Endothelial cell of umbilical vein (primary cell): ENCODE results near the gene PLXNA4. TPM values are rescaled to one million over a fixed set of nuclear protein-coding genes. Genes with fewer than 3 reads are reported as not detected.

Source experiments
- BruUV-seq: library from RNA; stranded (reverse); fragments of 400-500 nt; replicated peaks from 2 replicates; lab custom pipeline; 2021; lab: Mats Ljungman, UMichigan
- CTCF ChIA-PET: fragments of 300-600, 350-600 bp; sonication (Branson Sonifier 250); formaldehyde crosslinking; loops from one replicate; lab custom pipeline; 2021; ENCODE audit warnings: antibody characterized with exemption, inconsistent platforms; lab: Charles Lee
- POLR2A ChIA-PET: fragments of 300-600, 350-600 bp; sonication (Branson Sonifier 250); formaldehyde crosslinking; loops from one replicate; lab custom pipeline; 2021; ENCODE audit warnings: antibody characterized with exemption, inconsistent platforms; lab: Charles Lee
- DNase-seq: peaks from one replicate; pipeline ENCODE4 v3.0.0-alpha.2; 2011; ENCODE audit warnings: low read depth, low spot score
- FAIRE-seq: peaks from 2 replicates; lab custom pipeline; 2011; peaks lifted over from hg19 to GRCh38; lab: Jason Lieb, UNC
- H2AFZ ChIP-seq: 2 replicates; pipeline ENCODE4 v1.6.0; 2012; ENCODE audit warnings: low read depth, low read length, control low read depth, inconsistent platforms
- H3K27ac ChIP-seq: 2 replicates; pipeline ENCODE4 v1.5.1; 2011; ENCODE audit warnings: low read depth, mild to moderate bottlenecking, control low read depth, low read length, moderate library complexity; ENCODE audit not compliant: insufficient read depth
- H3K27me3 ChIP-seq, 2 experiments: 2 replicates each; pipeline versions ENCODE4 v1.6.0 to v1.6.1; 2011; ENCODE audit warnings: low read length in 2 of 2, mixed read lengths in 1 of 2; ENCODE audit not compliant: control insufficient read depth in 2 of 2, insufficient read depth in 2 of 2
- H3K36me3 ChIP-seq, 2 experiments: 2 replicates in 1 of 2; 3 replicates in 1 of 2; pipeline ENCODE4 v1.5.1; 2011; ENCODE audit warnings: low read length in 2 of 2, mild to moderate bottlenecking in 1 of 2, moderate library complexity in 1 of 2; ENCODE audit not compliant: control insufficient read depth in 2 of 2, insufficient read depth in 2 of 2; ENCODE audit errors: extremely low read depth in 1 of 2
- H3K4me1 ChIP-seq: 3 replicates; pipeline ENCODE4 v1.5.1; 2011; ENCODE audit warnings: mild to moderate bottlenecking, low read length; ENCODE audit not compliant: control insufficient read depth, insufficient read depth; ENCODE audit errors: extremely low read depth
- H3K4me2 ChIP-seq: 2 replicates; pipeline ENCODE4 v1.6.1; 2011; ENCODE audit warnings: low read length, control low read depth, mixed read lengths; ENCODE audit not compliant: insufficient read depth
- H3K4me3 ChIP-seq, 3 experiments: fragments of 200-600 bp in 1 of 3; sonication (generic), shearing (Covaris generic) in 1 of 3; replicated peaks in 1 of 3; 2 replicates each; pipeline ENCODE4 v1.5.1; 2011 to 2016; ENCODE audit warnings: control low read depth in 3 of 3, low read length in 3 of 3, mild to moderate bottlenecking in 2 of 3, inconsistent platforms in 1 of 3, low read depth in 1 of 3, moderate library complexity in 1 of 3; ENCODE audit not compliant: insufficient read depth in 1 of 3
- H3K79me2 ChIP-seq: 2 replicates; pipeline ENCODE4 v1.6.0; 2012; ENCODE audit warnings: low read length, inconsistent platforms; ENCODE audit not compliant: control insufficient read depth, insufficient read depth
- H3K9ac ChIP-seq: replicated peaks from 2 replicates; pipeline ENCODE3; 2011; ENCODE audit warnings: low read length, control low read depth; ENCODE audit not compliant: insufficient read depth; ENCODE audit errors: extremely low read depth
- H3K9me1 ChIP-seq: replicated peaks from 3 replicates; pipeline ENCODE4 v1.6.0; 2011; ENCODE audit warnings: mild to moderate bottlenecking, low read length; ENCODE audit not compliant: control insufficient read depth, insufficient read depth; ENCODE audit errors: extremely low read depth
- H3K9me3 ChIP-seq: replicated peaks from 2 replicates; pipeline ENCODE4 v1.5.1; 2012; ENCODE audit warnings: low read length, inconsistent platforms; ENCODE audit not compliant: control insufficient read depth, insufficient read depth
- H4K20me1 ChIP-seq: replicated peaks from 2 replicates; pipeline ENCODE3; 2011; ENCODE audit warnings: mild to moderate bottlenecking, low read length; ENCODE audit not compliant: control insufficient read depth, insufficient read depth; ENCODE audit errors: extremely low read depth
- POLR2A ChIP-seq: IDR thresholded peaks from 2 replicates; pipeline ENCODE4 v1.6.1; 2012; ENCODE audit warnings: low read depth, mild to moderate bottlenecking, control low read depth, low read length
- POLR2AphosphoS5 ChIP-seq: IDR thresholded peaks from 2 replicates; pipeline ENCODE4 v1.6.1; 2012; ENCODE audit warnings: low read depth, mild to moderate bottlenecking, control low read depth, low read length, moderate library complexity; ENCODE audit not compliant: insufficient read depth
- dilution Hi-C: fragments of 300-500 bp; cut with MboI; formaldehyde crosslinking; loops from one replicate; pipeline ENCODE4 v1.15.0; 2019; ENCODE audit warnings: low sequenced_read_pairs; ENCODE audit not compliant: extremely low pct_ligation_motif_present
- intact Hi-C: fragments of 100-400 bp; cut with micrococcal nuclease; formaldehyde crosslinking; loops from one replicate; pipeline ENCODE4 v1.10.0; 2022
- polyA plus RNA-seq, 4 experiments: library from polyadenylated mRNA; depleted of rRNA in 3 of 4; stranded (reverse) in 3 of 4; unstranded in 1 of 4; fragments of >200 nt; gene quantifications; 2 replicates each; pipeline versions ENCODE4 v1.2.1 to v1.2.3, GENCODE V29; 2011 to 2012; ENCODE audit warnings: missing spikeins in 1 of 4
- total RNA-seq: library from RNA; stranded (reverse); gene quantifications from 2 replicates; pipeline ENCODE4 v1.2.3, GENCODE V29; 2021
- TF ChIP-seq, protein P1 (sequence below), 2 donors: IDR thresholded peaks; 1 replicate in 1 of 2; 2 replicates in 1 of 2; pipeline ENCODE4 v1.5.1; 2011; ENCODE audit warnings: low read length in 2 of 2, mild to moderate bottlenecking in 2 of 2, moderate library complexity in 2 of 2, control low read depth in 1 of 2, inconsistent platforms in 1 of 2, low read depth in 1 of 2; ENCODE audit not compliant: insufficient read depth in 1 of 2; ENCODE audit errors: extremely low read depth in 1 of 2

PLXNA4 gene
- total and polyA plus RNA-seq, 2 donors (not counting 3 experiments of a cell fraction or from before 2014, with no cell fraction given): 12.1 to 20.4 TPM

DNA sequence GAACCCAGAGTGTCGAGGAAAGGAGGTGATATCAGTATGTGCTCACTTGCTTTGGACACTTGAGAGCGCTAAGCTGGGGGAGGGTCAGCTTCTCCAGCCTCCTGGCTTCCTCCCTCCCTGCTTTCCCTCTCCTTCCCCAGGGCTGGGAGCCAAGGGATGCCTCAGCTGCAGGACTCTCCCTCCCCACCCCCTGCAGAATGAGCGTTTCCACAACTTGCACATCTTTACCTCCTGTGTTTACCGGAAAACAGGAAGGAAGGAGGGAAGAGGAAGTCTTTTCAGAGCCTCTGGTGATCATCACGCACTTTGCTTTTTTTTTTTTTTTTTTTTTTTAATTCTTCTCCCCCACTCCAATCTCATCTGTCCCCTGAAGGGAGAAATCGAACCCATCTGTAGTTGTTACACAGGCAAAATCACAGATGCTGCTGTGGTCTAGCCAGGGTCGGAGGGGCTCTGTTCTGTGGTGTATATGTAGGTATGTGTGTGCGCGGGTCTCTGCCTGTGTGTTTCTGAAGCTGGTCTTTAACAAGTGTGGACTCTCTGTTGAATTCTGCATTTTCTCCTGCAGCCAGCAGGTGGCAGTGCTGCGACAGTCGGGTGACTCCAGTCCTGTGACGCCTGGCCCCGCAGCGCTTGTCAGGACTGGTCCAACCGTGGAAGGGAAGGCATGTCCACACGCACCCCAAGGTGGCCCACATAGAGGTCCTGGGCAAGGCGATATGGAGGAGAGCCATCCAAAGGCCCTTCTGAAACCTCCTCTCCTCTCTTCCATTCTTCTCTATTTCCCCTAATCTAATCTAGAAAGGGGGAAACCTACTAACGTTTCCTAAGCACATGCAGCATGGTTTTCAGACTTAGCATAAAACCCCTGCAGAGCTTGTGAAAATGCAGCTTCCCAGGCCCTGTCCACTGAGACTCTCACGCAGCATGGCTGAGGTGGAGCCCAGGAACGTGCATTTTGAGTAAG lies 257.6 kb downstream of the PLXNA4 start:
- peak; percentile 89 for FAIRE-seq
- dilution Hi-C loops: no loop called here

More for the DNA sequence above, 257.6 kb downstream of the PLXNA4 start:
- H3K4me2 ChIP-seq: peak overlapping the region; percentile 23
- TF ChIP-seq, protein P1, sequence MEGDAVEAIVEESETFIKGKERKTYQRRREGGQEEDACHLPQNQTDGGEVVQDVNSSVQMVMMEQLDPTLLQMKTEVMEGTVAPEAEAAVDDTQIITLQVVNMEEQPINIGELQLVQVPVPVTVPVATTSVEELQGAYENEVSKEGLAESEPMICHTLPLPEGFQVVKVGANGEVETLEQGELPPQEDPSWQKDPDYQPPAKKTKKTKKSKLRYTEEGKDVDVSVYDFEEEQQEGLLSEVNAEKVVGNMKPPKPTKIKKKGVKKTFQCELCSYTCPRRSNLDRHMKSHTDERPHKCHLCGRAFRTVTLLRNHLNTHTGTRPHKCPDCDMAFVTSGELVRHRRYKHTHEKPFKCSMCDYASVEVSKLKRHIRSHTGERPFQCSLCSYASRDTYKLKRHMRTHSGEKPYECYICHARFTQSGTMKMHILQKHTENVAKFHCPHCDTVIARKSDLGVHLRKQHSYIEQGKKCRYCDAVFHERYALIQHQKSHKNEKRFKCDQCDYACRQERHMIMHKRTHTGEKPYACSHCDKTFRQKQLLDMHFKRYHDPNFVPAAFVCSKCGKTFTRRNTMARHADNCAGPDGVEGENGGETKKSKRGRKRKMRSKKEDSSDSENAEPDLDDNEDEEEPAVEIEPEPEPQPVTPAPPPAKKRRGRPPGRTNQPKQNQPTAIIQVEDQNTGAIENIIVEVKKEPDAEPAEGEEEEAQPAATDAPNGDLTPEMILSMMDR (IDR thresholded peaks at IDR 0.05; ENCODE audit: extremely low read depth in 1 of 2, insufficient read depth in 1 of 2, low read depth in 1 of 2, low read length in 2 of 2): peak; percentile 84 to 89
- peak; percentile 22 for TF ChIP-seq POLR2AphosphoS5
- no peak for TF ChIP-seq POLR2A
- no peaks in the 10 kb centered on the region for H3K9me3 ChIP-seq
- no peaks in the 10 kb centered on the region for H3K79me2 ChIP-seq
- peak; percentile 91 for DNase-seq
- H3K4me3 ChIP-seq: no peak overlapping the region
- no peaks in the 10 kb centered on the region for H4K20me1 ChIP-seq
- POLR2A ChIA-PET: interaction anchor here (1.0 kb wide), 1 partner anchor 259 kb away, joined by 4 read pairs; no protein-coding TSS in a partner anchor
- no peaks in the 10 kb centered on the region for H3K27me3 ChIP-seq
- no peak overlapping the region for H3K9ac ChIP-seq
- intact Hi-C loops: loop anchor here (1.0 to 5.0 kb wide), 6 partner anchors 68 to 373 kb away; no protein-coding TSS in a partner anchor
- CTCF ChIA-PET: interaction anchor here (0.6 to 4.5 kb wide), 79 partner anchors 9 to 1116 kb away, joined by 3 to 268 read pairs (median 4); partner anchors contain the start of gene PLXNA4
- no peaks in the 10 kb centered on the region for H3K36me3 ChIP-seq
- H3K27ac ChIP-seq: no peak overlapping the region
- no TSS peak for BruUV-seq
- H2AFZ ChIP-seq: peak overlapping the region; percentile 65
- peaks cover 22% of the 10 kb centered on the region for H3K4me1 ChIP-seq
- H3K9me1 ChIP-seq: no peaks in the 10 kb centered on the region
